HG03064 (cell line): Measurements from ENCODE around the gene TPBG.

ENCODE experiments used
- ATAC-seq: cut with Tn5 transposase; IDR thresholded peaks from one replicate; pipeline ENCODE4 v1.9.1; 2021; ENCODE audit warnings: low read depth; ENCODE audit not compliant: unreplicated experiment

The TPBG gene

GRCh38 chr6:82363428-82364086, at the start of gene TPBG:
TSS of gene TPBG (plus strand) at chr6:82363817. CDS start at chr6:82364962, 1,145 bp downstream.
- no peak for ATAC-seq

- no peak for ATAC-seq
Observed at GRCh38 chr6:82322386-82322785, 41.2 kb upstream of the TPBG start.

- ATAC-seq: no peak
Observed at GRCh38 chr6:82329766-82330165, 33.9 kb upstream of the TPBG start.

GRCh38 chr6:82330171-82330804, 33.3 kb upstream of the TPBG start:
- no peak for ATAC-seq

GRCh38 chr6:82331031-82331773, 32.4 kb upstream of the TPBG start:
- ATAC-seq: no peak

GRCh38 chr6:82333781-82334180, 29.8 kb upstream of the TPBG start:
- ATAC-seq: no peak

- no peak for ATAC-seq
Observed at GRCh38 chr6:82337688-82338257, 25.8 kb upstream of the TPBG start.

- no peak for ATAC-seq
Observed at GRCh38 chr6:82348130-82348529, 15.5 kb upstream of the TPBG start.

- ATAC-seq: no peak
Observed at GRCh38 chr6:82353848-82354247, 9.8 kb upstream of the TPBG start.

GRCh38 chr6:82360552-82360951, 3.1 kb upstream of the TPBG start:
- no peak for ATAC-seq

- ATAC-seq: no peak
Observed at GRCh38 chr6:82361631-82362030, 2.0 kb upstream of the TPBG start.

- no peak for ATAC-seq
Observed at GRCh38 chr6:82362144-82362543, 1.5 kb upstream of the TPBG start.

- no peak for ATAC-seq
Observed at GRCh38 chr6:82362878-82363427, 664 bp upstream of the TPBG start.

- no peak for ATAC-seq
Observed at GRCh38 chr6:82364087-82365015, 734 bp downstream of the TPBG start.

- no peak for ATAC-seq
Observed at GRCh38 chr6:82365016-82365795, 1.6 kb downstream of the TPBG start.

GRCh38 chr6:82367704-82368103, 4.1 kb downstream of the TPBG start:
- ATAC-seq: no peak

GRCh38 chr6:82370788-82371187, 7.2 kb downstream of the TPBG start:
- no peak for ATAC-seq

GRCh38 chr6:82371799-82372546, 8.4 kb downstream of the TPBG start:
- no peak for ATAC-seq

- ATAC-seq: no peak
Observed at GRCh38 chr6:82372656-82373055, 9.0 kb downstream of the TPBG start.
